ENCODE data around the gene TPK1.

DNA sequence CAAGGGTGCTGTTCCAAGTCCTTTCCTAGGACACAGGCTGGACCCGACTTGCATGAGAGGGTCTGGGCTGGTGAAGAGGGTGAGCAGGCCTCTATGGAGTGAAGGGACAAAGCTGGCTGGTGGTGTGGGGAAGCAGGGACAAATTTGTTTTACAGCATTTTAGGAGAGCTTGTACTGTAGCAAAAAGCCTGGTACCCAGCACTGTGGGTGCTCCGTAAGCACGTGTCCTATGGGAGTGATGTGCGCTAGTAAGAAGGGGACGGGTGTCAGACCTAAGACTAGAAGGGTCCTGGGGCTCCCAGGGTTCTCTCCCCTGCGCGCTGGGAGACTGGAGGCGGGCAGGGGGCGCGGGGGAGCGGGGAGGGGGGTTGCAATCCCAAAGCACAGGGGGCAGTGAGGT, 432.8 kb downstream of the TPK1 start:
- TF ChIP-seq, protein P1, sequence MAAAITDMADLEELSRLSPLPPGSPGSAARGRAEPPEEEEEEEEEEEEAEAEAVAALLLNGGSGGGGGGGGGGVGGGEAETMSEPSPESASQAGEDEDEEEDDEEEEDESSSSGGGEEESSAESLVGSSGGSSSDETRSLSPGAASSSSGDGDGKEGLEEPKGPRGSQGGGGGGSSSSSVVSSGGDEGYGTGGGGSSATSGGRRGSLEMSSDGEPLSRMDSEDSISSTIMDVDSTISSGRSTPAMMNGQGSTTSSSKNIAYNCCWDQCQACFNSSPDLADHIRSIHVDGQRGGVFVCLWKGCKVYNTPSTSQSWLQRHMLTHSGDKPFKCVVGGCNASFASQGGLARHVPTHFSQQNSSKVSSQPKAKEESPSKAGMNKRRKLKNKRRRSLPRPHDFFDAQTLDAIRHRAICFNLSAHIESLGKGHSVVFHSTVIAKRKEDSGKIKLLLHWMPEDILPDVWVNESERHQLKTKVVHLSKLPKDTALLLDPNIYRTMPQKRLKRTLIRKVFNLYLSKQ (tag by site-specific recombination; IDR thresholded peaks at IDR 0.05; ENCODE audit: borderline replicate concordance), result no peak
- TF ChIP-seq PRDM6 (tag by site-specific recombination; IDR thresholded peaks at IDR 0.05) (no peak), SCRT1 (tag by site-specific recombination; IDR thresholded peaks at IDR 0.05; ENCODE audit: borderline replicate concordance) (no peak), CTCF (tag by site-specific recombination; IDR thresholded peaks at IDR 0.05) (no peak)

All from HEK293 (cell line).